HG02610 (cell line): ENCODE data around the gene DNAH8.
"Not testable (repeated sequence)": the region's sequence is repeated elsewhere in the genome, so short reads cannot be mapped to it uniquely, and the experiment has no call there.

Experiments
- ATAC-seq: cut with Tn5 transposase; IDR thresholded peaks from one replicate; pipeline ENCODE4 v1.9.1; 2021; ENCODE audit warnings: mild to moderate bottlenecking, moderate library complexity; ENCODE audit not compliant: unreplicated experiment

Gene DNAH8

GRCh38 chr6:38792356-38792755 is 77.2 kb downstream of the DNAH8 start:
- ATAC-seq: no peak

- ATAC-seq: no peak
Measured at GRCh38 chr6:38794682-38795081, 79.6 kb downstream of the DNAH8 start.

DNA sequence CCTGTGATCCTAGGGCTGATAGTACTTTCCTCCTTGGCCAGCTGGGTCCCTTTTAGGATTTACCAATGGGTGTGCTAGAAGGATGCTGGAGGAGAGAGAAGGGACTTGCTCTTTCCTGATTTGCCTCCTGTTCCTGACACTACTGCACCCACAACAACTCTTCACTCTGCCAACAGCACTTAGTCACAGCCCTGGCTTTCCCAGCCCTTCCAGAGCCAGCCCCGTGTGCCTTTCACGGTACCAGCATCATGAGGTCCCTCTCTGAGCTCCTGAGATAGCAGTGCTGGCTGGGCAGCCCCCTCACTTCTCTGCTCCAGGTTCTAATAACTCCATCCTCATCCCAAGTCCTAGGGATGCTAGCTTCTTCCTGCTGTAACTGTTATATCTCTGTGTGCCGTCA is 80.9 kb downstream of the DNAH8 start:
- no peak for ATAC-seq

- not testable (repeated sequence) for ATAC-seq
Measured at GRCh38 chr6:38796437-38796836, 81.3 kb downstream of the DNAH8 start.

DNA sequence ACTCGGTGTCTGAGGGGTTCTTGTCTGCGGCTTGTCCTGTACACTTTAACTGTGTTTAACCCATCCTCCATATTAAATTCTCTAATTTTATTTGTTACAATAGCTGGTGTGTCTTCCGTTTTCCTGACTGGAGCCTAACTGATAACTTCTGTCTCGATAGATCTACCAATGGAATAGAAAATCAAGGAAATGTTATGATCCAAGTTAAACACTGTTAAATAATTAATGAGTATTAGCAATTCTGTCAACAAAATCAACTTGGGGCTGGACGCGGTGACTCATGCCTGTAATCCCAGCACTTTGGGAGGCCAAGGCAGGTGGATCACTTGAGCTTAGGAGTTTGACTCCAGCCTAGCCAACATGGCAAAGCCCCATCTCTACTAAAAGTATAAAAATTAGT is 81.7 kb downstream of the DNAH8 start:
- no peak for ATAC-seq

GRCh38 chr6:38797391-38797790 is 82.3 kb downstream of the DNAH8 start:
- ATAC-seq: no peak

GRCh38 chr6:38799529-38800184 is 84.5 kb downstream of the DNAH8 start:
- no peak for ATAC-seq

DNA sequence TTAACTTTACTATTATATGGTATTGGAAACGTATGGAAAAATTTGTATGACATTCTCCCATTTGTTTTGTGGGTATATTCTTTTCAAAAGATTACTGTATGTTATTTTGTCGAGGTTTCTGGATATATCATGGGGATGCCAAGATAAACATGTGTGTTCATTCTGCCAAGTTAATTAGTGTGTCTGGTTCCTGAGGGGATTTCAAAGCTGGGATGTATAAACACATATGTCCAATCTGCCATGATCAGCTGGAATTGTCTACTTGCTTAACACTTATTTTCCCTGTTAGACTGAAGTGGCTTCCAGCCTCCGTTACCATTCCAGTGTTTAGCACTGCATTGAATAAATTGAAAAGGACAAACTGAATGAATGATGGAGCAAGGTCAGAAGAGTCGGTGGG is 86.2 kb downstream of the DNAH8 start:
- no peak for ATAC-seq

GRCh38 chr6:38802497-38802896 is 87.4 kb downstream of the DNAH8 start:
- no peak for ATAC-seq

DNA sequence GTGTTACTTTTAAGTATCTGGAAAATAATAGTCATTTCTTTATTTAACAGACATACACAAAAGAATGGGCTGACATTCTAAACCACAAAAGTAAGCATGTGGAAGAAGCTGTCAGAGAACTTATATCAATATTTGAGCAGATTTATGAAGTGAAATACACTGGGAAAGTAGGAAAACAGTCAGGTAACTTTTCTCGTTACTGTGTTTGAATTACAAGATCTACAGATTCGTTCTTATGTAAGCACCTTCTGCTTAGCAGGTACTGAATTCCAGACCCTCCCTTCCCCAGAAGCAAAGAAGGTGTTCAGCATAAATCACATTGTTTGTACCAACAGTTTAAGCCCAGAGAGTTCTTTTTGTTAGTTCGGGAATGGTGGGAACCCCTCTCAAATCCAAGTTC is 88.0 kb downstream of the DNAH8 start:
- ATAC-seq: no peak

DNA sequence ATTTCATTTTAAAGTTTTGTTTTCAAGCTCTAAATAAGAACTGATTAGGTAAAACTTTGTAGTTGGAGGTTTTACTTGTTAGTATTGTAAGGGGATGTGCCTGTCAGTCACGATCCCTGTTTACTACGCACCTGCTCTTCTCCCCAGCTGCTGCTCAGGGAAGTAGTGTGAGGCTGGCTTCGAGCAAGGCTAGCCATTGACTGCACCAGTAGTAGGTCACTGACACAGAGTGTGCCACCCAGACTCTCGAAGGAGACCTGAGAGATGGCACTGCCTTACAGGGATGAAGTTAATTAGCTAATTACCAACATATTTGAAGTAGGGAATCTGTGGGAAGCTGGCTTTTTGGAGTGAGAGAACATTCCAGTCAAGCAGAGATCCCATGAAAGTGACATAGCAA is 89.2 kb downstream of the DNAH8 start:
- no peak for ATAC-seq

GRCh38 chr6:38805127-38805655 is 90.1 kb downstream of the DNAH8 start:
- no peak for ATAC-seq

DNA sequence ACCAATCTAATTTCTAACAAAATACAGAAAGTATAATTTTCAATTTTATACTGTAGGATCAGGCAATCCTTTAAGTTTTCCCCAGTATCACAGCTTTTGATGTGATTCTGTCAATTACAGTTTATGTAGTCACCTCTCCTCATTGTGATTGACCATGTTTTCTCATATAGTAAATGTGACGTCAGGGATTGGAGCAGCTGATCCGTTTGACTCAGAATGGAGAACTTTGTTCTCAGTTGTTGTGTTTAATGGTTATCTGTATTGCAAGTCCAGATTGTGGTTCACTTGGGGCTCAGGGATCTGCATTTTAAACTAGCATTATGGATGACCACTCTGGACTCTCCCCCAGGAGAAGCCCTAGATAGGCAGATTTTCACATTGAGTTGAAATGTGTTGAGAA is 90.6 kb downstream of the DNAH8 start:
- no peak for ATAC-seq

- no peak for ATAC-seq
Measured at GRCh38 chr6:38806271-38806670, 91.2 kb downstream of the DNAH8 start.

DNA sequence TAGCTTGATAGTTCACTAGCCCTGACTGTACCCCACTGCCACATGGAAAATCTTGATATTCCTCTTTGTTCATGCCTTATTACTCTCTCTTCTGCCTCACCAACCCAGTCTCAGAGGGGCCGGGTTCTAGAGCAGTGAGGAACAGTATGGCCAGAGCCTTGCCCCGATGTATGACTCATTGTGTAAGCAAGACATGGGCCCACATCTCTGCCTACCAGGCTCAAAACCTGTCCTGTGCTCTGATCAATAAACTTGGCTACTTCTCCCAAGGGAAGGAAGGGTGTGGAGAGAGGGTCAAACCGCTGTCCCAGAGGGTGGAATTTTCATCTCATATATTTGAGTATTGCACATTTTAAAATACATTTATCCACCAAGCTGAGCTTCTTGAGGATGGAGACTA is 91.7 kb downstream of the DNAH8 start:
- ATAC-seq: no peak

DNA sequence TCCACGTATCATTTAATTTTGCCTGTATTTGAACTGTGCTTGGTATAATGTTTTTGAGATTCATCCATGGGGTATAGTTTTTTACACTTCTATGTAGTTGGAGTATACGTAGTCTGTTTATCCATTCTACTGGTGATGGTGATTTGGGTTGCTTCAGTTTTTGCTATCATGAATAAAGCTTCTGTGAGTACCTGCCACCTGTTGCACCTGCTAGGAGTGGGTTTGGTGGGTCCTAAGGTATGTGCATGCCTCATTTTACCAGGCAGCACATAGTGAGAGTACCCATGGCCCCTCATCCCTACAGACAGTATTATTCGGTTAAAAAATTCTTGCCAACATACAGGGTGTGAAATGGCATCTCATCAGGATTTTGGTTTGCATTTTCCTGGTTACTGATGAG is 92.9 kb downstream of the DNAH8 start:
- ATAC-seq: no peak

GRCh38 chr6:38813041-38813823 is 98.1 kb downstream of the DNAH8 start:
- ATAC-seq: no peak

GRCh38 chr6:38814761-38815160 is 99.7 kb downstream of the DNAH8 start:
- no peak for ATAC-seq

DNA sequence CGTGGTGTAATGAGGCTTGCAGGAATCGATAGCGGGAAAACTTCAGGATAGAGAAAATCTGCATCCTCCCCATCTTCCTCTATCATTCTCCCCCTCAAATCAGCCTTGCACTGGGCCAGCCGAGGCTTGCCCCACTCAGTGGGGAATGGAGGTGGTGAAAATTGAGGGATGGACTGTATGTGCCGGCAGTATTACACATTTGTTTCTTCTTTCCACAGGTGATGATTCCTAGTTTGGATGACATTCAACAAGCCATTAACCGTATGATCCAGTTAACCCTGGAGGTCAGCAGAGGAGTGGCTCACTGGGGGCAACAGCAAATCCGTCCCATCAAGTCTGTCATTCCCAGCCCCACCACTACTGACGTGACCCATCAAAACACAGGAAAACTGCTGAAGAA is 100.1 kb downstream of the DNAH8 start:
- no peak for ATAC-seq

GRCh38 chr6:38818691-38819090 is 103.6 kb downstream of the DNAH8 start:
- ATAC-seq: no peak

DNA sequence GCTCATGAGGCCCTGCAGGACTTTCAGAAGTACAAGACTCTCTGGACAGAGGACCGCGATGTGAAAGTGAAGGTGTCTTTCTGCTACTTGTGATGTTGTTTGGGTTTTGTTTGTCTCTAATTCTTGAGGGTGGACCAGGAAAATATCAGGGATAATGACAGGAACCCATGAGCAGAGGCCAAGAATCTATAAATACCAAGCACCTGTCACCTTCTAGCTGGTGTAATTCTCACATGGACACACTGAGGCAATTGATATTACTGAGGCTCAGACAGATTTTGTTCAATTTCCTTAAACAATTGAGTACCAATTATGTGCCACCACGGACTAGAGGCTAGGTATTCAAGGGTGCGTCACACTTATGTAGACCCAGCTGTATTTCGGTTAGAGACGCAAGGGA is 107.9 kb downstream of the DNAH8 start:
- no peak for ATAC-seq

GRCh38 chr6:38824243-38824894 is 109.3 kb downstream of the DNAH8 start:
- ATAC-seq: no peak
